ENCODE results near the gene NELFCD. TPM values are rescaled to one million over a fixed set of nuclear protein-coding genes. Genes with fewer than 3 reads are reported as not detected.

Gene NELFCD
- total RNA-seq, 1 donor from 2014 or later = 30.6 TPM

GRCh38 chr20:59015411-59015810, 34.4 kb downstream of the NELFCD start:
- intact Hi-C loops (cut with DNase I) = no loop called here
- DNase-seq (ENCODE audit: missing footprints) (no peak), ATAC-seq (no peak)

GRCh38 chr20:59015812-59016711, 35.0 kb downstream of the NELFCD start:
- no peak for ATAC-seq
- no peak for DNase-seq (ENCODE audit: missing footprints)
- intact Hi-C loops (cut with DNase I) = no loop called here

- ATAC-seq (peak; percentile 44), DNase-seq (ENCODE audit: missing footprints) (no peak)
- intact Hi-C loops (cut with DNase I) = no loop called here
Observed at GRCh38 chr20:59016795-59017492, 35.9 kb downstream of the NELFCD start.

GRCh38 chr20:59017493-59018231, 36.6 kb downstream of the NELFCD start:
- intact Hi-C loops (cut with DNase I) = no loop called here
- DNase-seq (ENCODE audit: missing footprints) = no peak
- peak; percentile 14 for ATAC-seq

GRCh38 chr20:59018817-59019216, 37.8 kb downstream of the NELFCD start:
- intact Hi-C loops (cut with DNase I) = no loop called here
- ATAC-seq (no peak), DNase-seq (ENCODE audit: missing footprints) (no peak)

GRCh38 chr20:59019217-59019616, 38.2 kb downstream of the NELFCD start, which contains the start of gene TUBB1:
Gene TUBB1, plus strand, starts transcription at chr20:59019429. Its CDS starts 94 bp downstream, at chr20:59019523.
- ATAC-seq (no peak), DNase-seq (ENCODE audit: missing footprints) (no peak)
- intact Hi-C loops (cut with DNase I) = no loop called here

- ATAC-seq = no peak
- no peak for DNase-seq (ENCODE audit: missing footprints)
- intact Hi-C loops (cut with DNase I) = no loop called here
Observed at GRCh38 chr20:59020938-59021551, 40.0 kb downstream of the NELFCD start.

- ATAC-seq (no peak), DNase-seq (ENCODE audit: missing footprints) (no peak)
- intact Hi-C loops (cut with DNase I) = no loop called here
Observed at GRCh38 chr20:59022754-59023153, 41.7 kb downstream of the NELFCD start.

GRCh38 chr20:59023616-59024015, 42.6 kb downstream of the NELFCD start:
- intact Hi-C loops (cut with DNase I) = no loop called here
- DNase-seq (ENCODE audit: missing footprints) (no peak), ATAC-seq (no peak)

- no peak for DNase-seq (ENCODE audit: missing footprints)
- intact Hi-C loops (cut with DNase I) = no loop called here
- ATAC-seq = no peak
Observed at GRCh38 chr20:59024111-59024530, 43.1 kb downstream of the NELFCD start.

GRCh38 chr20:59025086-59025485, 44.0 kb downstream of the NELFCD start:
- intact Hi-C loops (cut with DNase I) = no loop called here
- DNase-seq (ENCODE audit: missing footprints) = no peak
- ATAC-seq = no peak

- ATAC-seq (no peak), DNase-seq (ENCODE audit: missing footprints) (no peak)
- intact Hi-C loops (cut with DNase I) = no loop called here
Observed at GRCh38 chr20:59025511-59025910, 44.5 kb downstream of the NELFCD start.

GRCh38 chr20:59026904-59027740, 46.1 kb downstream of the NELFCD start:
- ATAC-seq (no peak), DNase-seq (ENCODE audit: missing footprints) (no peak)
- intact Hi-C loops (cut with DNase I) = no loop called here

GRCh38 chr20:59027741-59028320, 46.8 kb downstream of the NELFCD start:
- DNase-seq (ENCODE audit: missing footprints) (no peak), ATAC-seq (no peak)
- intact Hi-C loops (cut with DNase I) = no loop called here

GRCh38 chr20:59028812-59029211, 47.8 kb downstream of the NELFCD start:
- ATAC-seq = no peak
- no peak for DNase-seq (ENCODE audit: missing footprints)
- intact Hi-C loops (cut with DNase I) = no loop called here

GRCh38 chr20:59030911-59031563, 50.0 kb downstream of the NELFCD start:
- no peak for ATAC-seq
- intact Hi-C loops (cut with DNase I) = loop anchor here (2.0 kb wide), 1 partner anchor 50 kb away; the partner anchor contains the start of gene NELFCD
- no peak for DNase-seq (ENCODE audit: missing footprints)

- no peak for DNase-seq (ENCODE audit: missing footprints)
- ATAC-seq = no peak
- intact Hi-C loops (cut with DNase I) = loop anchor here (2.0 kb wide), 2 partner anchors 51 to 141 kb away; partner anchors contain the start of gene NELFCD
Observed at GRCh38 chr20:59031564-59032022, 50.5 kb downstream of the NELFCD start.
